ENCODE results near the gene EIPR1.
A peak's percentile ranks its signal among the peaks of the same experiment; 100 is the strongest.
"Not testable (repeated sequence)": the region's sequence is repeated elsewhere in the genome, so short reads cannot be mapped to it uniquely, and the experiment has no call there.

Gene EIPR1

DNA sequence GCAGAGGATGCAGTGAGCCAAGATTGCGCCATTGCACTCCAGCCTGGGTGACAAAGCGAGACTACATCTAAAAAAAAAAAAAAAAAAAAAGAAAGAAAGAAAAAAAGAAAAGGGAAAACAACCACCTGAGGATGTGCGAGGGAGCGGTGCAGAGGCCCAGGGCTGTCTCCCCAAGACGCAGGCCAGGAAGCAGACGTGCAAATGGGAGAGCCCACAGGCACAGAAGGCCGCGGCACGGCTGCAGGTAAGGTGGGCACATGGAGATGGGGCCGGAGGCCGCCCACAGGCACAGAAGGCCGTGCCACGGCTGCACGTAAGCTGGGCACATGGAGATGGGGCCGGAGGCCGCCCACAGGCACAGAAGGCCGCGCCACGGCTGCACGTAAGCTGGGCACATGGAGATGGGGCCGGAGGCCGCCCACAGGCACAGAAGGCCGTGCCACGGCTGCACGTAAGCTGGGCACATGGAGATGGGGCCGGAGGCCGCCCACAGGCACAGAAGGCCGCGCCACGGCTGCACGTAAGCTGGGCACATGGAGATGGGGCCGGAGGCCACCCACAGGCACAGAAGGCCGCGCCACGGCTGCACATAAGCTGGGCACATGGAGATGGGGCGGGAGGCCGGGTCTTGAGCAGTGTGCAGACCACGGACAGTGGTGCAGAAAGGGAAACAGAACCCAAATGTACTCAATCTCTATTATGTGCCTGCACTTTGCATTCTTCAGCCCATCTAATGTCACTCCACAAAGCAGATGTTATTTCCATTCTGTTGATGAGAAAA lies 93.6 kb downstream of the EIPR1 start:
- DNase-seq, result not testable (repeated sequence)

DNA sequence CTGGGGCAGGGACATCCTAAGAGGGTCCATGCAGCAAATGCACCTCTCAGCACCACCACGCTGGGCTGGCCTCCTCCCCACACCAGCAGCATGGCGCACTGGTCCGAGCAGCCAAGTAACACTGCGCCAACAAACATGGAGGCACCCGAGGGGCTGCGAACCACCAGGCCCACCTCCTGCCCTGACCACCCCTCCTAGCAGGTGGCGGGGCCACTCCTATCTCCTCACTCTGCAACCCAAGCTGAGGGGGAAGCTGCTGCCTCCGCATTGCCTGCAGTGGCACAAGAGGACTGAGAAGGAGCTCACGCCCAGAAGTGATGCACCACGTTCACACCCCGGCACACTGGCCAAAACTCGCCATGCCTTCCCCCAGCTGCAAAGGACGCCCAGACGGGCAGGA lies 94.4 kb downstream of the EIPR1 start:
- no peak for DNase-seq

DNA sequence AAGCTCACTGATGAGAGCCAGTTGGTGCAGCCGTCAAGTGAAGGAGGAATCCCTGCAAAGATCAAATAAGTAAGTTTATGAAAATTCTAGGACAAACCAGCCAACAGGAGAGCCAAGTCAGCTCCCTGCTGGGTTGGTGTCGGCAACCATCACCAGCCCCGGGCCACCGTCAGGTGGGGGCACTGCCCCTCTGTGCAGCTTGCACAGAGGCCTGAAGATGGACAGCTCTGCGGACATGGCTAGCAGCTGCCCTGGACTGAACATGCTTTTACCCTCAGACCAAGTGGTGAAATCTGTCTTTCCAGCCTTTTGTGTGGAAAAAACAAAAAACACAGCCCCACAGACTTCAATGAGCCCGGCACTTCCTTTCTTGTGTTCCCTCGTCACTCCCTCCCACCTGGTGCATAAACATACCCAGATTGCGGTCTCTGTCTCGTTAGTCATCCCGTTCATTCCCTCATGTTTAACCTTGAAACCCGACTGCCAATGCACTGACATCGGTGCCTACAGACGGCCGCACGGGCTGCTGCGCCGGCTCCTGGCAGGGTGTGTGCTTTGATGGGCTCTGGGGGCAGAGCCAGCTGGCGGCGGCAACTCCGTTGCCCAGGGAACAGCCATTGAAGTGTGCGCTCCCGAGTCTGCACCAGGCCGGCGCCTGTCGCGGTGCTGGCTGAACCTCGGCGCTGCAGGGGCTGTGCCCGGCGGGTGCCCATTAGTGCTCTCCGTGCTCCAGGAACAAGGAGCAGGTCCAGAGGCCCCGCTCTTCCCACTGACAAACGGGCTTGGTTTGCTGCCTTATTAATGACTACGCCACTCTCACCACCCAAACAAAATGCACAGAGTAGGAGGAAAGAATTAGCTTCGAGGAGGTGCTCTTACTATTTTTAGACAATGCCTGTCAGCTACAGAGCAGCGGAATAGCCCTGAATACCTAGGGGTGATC lies 95.3 kb downstream of the EIPR1 start:
- peak; percentile 54 for DNase-seq

DNA sequence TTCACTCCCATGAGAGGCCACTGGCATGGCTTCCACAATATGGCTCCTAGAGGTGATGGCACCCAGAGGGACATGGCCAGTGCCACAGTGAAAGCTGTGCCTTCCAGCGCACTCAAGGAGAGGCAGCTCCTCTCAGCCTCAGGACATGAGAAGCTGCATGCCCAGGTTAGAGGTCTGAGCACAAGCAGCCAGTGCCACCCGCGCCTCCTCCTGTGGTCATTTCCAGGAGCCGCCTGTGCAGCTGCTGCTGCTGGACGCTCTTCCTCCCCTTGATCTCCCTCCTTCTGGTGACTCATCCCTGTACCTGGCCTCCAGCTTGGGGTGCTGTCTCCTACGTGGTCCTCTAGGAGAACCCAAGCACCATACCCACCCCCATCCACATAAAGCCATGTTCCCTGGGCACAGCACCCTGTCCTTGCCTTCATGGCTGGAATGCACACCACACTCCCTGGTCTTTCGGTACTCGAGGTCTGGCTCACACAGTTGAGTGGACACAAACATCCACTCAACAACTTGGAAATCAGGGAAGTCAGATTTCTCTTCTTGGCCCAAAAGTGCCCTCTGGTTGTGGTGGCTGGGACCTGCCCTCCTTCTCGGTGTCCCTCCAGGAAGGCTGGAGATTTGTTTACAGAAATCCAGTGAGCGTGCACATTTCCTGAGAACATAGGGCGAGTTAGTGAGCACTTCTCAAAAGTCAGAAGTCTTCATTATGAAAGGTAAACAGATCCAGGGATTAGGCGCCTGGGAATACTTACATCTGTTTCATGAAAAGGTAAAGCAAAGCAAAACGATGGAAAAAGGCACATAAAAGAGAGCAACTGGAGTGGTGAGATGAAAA lies 96.7 kb downstream of the EIPR1 start:
- no peak for DNase-seq

DNA sequence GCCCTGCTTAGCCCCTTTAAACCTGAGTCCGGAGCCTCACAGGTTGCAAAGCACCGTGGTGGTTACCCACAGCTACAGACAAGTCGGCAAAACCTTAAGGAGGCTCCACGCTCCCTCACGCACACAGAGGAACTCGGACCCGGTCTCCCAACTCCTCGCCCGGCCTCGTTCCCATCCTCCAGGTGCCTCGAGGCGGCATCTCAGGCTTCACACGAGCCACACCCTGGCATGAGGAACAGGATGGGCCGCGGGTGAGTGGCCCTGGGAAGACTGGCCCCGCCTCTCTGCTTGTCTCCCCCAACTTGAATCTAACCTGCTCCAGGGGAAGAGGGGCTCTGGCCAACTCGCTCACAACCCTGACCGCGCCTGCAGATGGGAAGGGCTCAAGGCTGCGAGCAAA lies 97.4 kb downstream of the EIPR1 start:
- no peak for DNase-seq

DNA sequence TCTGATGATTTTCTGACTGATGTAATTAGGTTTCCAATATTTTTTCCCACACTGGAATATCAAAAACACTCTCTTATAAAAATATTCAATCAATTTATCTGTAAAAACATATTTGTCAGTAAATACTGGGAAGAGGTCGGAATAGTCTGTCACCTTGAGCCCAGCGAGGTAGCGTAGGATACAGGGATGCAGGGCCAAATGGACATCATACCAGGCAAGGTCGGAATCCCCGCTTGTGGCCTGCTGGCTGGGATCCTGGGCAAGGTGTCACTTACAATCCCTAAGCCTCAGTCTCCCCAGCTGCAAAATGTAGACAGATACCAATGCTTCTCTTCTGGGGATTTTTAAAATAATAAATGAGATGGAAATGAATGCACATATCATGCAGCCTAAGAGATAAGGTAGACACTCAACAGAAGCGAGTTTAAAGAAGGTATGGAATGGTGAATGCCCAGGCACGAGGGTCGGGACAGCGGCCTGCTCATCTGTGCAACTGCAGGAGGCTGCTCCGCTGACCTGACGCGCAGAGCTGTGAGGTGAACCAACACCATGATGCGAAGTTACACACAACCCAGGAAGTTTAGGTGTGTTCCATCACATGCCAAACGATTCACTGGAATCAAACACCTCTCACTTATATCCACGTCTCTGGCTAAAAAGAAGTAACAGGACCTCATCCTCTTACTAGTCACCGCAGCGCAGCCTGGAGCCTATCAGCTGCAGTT lies 98.2 kb downstream of the EIPR1 start:
- no peak for DNase-seq

DNA sequence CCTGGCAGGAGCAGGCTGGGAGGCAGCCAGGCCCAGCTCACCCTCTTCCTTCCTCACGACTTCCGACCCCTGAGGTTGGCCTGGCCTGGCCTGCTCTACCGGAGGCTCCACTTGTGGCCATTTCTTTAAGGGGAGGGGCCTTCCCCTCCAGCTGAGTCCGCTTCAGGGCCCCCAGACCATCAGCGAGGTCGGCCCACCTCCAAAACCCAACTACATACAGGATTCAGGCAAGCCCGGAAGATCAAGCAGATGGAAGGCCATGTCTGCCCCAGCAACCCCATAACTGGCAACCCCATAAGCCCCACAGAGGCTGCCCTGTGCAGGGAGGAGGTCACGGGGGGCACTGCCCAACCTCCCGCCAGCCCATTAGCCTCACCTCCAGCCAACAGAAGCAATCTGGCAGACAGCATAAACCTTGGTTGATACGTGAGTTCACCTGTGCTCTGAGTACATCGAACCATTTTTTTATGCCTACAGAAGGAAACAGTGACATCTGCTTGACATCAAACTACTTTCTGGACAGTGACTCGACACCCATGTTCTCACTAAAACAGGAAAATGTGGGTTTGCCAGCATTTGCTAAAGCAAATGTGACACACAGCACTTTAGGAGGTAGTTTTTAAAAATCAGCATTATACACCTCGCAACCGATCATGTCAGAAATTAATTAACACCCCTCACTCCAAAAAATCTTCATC lies 98.9 kb downstream of the EIPR1 start:
- DNase-seq, result no peak

DNA sequence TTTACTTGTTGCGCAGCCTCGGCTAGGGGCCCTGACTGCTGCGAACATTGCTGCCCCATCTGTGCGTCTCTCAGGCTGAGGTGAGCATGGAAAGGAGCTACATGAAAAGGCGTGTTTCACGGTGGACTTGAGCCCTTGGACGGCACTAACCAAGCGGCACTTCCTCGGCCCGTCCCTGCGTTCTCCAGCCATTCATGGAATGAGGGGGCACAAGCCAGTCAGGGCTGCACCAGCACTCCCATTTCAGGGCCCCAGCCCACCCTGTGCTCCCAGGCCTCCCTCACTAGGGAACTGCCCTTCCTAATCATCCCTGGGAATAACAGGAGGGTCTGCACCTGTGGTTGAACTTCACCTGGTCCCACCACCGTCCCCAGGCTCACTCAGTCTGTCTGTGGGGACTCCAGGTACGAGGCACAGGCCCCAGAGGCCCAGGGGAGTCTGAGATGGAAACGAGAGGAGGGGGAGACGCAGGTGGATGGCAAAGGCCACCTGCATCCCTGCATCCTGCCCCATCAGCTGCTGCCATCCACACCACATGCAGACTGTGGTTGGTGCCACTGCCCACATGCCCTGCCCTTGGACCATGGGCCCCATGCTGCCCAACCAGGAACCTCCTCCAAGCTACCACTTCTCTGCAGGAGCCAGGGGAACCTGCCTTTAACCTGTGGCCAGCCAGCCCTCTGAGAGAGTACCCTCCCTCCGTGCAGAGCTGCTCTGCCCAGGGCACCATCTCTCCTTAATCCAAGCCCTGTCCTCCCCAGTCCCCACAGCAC lies 99.7 kb downstream of the EIPR1 start:
- DNase-seq, result no peak

DNA sequence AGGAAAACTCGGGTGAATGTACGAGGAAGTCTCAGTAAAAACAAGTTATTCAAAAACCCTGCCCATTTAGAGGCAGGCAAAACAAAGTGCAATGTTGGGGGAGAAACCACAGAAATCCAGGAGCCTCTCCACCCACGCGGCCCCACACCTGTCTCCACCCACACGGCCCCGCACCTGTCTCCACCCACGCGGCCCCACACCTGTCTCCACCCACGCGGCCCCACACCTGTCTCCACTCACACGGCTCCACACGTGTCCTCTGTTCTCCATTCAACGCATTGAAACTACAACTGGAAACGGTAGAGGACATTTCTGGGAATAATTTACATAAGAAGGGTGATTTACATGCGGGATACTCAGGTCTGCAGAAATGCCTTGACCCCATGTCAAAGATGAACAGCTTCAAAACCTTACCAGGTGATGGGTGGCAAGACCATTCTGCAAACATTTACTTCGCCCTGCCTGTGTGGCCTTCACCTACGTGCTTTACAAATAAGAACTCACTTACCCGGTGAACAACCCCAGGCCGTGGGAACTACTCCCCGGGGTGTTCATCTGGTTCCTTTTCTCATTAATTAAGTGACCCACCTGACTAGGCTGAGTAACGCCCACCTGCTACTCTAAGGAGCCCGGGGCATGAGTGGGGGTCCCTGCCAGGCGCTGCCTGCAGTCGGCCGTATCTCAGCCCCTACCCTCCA lies 100.4 kb downstream of the EIPR1 start:
- no peak for DNase-seq

DNA sequence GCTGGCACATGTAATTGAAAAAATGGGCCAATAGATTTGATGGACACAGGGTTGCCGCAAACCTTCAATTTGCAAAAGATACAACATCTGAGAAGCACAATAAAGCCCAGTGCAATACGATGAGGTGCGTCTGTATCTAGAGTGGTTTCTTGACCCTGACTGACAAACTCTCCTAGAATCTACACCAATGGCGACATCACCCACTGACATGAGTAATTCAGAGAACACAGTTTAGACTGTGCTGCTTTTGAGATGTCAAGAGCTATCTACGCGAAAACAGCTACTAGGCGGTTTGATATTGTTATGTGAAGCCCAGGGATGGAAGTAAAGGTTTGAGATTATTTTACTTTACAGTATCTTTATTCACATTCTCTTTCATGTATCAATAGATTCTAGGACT lies 104.9 kb downstream of the EIPR1 start:
- no peak for DNase-seq

DNA sequence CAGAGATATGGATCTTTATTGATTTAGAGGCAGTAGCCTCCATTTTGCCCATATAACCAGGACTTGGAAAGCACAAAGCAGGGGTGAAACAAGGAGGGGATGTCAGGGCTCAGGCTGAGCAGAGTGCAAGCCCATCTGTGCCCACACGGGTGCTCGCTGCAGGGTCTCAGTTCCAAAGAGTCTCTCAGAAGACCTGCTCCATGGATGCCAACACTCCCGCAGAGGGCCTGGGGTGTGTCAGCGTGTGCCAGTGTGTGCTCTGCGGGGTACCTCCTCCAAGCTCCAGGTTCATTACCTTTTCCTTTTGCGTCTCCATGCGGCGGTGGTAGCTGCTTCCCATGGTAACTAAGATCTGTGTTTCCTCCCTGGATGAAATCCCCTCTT lies 107.5 kb downstream of the EIPR1 start:
- no peak for DNase-seq

DNA sequence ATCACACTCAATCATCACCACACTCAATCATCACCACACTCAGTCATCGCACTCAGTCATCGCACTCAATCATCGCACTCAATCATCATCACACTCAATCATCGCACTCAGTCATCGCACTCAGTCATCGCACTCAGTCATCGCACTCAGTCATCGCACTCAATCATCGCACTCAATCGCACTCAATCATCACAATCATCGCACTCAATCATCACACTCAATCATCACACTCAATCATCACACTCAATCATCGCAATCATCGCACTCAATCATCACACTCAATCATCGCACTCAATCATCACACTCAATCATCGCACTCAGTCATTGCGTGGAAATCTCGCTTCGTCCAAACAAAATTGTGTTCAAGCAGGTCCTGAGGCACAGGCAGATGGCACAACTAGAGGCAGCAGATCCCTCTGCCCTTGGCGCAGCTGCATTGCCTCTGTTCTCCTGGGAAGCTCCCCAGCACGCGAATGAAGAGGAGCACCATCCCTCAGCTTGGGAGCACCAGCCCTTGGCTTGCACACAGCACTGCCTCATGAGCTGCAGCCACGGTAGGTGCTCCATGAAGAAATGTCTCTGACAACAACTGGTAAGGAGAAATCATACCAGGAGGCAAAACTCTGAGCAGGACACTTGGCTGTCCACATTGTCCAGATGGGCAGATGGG lies 108.1 kb downstream of the EIPR1 start:
- no peak for DNase-seq

DNA sequence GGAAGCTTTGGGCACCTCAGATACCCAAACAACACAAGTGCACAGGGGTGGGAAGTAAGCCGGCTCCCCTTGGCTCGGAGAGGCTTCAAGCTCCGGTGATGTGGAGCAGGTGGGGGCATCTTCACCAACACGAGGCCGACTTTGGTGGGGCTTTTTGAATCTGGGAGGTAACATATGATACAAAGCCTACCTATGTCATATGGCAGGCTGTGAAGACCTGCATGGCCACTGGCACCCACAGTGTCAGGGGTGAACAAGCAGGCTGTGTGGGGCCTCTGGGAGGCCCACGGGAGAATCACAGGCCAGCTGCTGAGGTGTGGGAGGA lies 109.0 kb downstream of the EIPR1 start:
- DNase-seq, result no peak

DNA sequence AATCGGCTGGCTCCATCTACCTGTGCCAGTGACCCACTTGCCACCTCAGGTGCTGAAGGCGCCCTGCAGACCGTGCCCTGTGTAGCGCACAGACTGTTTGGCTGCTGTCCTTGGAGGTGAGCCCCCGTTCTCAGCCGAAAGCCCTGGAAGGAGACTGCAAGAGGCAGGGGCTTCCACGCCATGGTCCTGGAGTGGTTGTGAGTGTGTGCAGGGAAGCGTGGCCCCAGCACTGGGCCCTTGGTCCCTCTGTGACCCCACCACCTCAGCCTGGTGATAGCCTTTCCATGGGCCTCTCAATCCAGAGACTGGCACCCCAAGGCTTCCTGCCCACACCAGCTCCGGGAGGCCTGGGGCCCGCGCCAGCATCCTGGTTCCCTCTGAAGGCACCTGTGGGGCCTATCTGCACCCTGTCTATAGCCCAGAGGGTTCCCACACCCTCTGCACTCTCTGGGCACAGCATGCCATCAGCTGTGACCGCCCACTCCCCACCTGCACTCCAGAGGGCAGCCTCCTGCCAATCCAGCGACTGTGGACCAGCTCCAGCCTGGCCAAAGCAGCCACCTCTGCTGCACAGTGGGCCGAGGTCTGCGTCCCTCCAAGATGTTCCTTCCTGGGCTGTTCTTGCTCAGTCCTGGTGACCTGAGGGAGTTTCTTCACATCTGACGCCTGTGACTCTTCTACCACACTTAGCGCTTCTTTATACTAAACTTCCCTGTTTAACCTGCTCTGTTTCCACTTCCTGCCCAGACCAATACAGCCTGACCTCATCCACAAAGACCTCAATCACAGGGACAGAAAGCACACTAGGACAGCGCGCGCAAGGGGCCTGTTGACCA lies 109.5 kb downstream of the EIPR1 start:
- no peak for DNase-seq

DNA sequence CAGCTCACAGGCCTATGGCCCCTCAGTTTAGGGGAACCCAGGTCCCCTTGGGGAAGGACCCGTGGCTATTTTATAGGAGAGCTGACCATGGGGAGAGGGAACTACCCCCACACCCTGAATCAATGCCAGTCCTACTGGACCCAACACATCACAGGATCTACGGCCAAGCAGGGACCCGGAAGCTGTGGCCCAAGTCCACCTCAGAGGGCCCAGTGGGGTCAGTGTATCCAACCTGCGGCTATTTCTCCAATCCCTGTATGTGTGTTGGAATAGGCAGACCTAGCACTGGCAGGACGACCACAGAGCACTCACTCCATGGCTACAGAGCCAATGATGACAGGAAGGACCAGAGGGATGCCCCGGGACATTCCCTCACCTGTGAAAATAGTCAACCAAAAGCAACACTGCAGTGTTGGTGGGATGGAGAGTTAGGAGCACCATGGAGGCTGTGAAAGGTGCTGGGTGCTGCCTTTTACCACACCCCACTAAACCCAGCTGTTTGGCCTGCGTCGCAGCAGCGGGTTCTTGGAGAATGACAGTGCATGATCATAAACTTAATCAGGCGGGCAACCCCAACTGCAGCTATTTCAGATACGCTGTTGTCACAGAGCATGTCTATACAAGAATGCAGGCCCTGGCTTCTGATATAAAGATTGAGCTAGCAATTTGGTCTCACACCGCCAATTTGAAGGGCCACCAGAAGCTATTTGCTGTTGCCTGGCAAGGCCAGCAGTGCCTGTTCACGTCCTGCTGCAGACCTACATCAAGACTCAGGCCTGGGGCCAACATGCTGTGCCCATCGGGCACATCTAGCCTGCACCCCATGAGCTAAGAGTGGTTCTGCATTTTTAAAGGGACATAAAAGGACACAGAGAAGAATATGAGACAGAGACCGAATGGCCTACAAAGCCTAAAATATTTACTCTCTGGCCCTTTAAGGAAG lies 110.4 kb downstream of the EIPR1 start:
- DNase-seq, result no peak

DNA sequence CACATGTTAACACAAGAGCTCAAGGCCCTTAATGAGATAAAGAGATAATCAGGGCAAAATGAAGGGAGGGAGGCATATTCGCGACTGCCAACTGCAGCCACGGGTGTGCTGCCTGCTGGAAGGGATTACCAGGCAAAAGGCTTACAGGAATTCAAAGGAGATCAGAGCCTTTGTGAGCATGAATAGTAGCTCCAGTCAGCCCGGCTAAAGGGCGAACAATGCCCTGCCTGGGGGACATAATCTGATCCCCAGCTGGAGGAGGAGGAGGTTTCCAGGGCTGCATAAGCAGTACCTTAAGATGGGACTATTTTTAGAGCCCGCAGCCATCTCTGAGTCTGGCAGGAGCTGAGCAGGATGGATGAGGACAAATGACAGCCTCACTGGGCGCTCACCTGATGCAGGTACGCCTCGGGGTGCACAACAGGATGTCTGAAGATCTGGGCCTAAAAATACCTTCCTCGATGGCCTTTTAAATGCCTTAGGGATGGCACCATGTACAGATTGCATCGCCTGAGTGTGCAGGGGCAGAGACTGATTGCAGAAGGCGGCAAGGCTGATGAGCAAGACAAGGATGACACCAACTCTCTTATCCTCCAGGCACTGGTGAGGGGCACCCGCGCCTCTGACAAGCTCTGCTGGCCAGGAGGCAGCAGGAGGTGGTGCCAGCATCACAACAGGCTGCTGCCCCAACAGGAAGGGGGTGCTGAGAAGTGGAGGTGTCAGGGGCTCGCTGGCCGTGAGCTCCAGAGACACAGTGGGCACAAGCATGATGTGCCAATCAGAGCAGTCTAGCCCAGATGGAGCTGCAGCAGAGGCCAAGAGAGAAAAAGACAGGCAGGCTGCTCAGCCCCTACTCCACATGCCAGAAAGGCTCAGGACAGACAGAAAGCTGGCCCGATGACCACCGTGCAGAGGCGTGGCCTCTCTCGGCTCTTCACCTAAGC lies 111.4 kb downstream of the EIPR1 start:
- DNase-seq, result no peak

DNA sequence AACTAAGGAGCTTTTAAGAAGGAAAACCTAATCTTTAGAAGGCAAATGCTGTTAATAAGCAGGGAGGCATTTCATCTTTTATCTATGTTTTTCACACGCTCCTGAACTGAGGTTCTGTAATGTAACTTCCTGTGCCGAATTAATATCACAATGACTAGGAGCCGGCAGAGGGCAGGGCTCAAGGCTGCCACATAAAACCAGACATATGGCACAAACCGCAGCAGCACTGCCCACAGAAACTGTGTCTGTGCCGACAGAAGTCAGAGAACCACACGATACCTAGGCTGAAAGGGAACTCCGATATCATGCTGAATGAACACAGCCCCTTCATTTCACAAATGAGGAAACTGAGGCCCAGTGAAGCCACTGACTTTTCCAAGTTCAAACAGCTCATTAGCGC lies 112.1 kb downstream of the EIPR1 start:
- no peak for DNase-seq
